MG63 (cell line): Measurements from ENCODE around the gene CHAC1. TPM values are rescaled to one million over a fixed set of nuclear protein-coding genes. Genes with fewer than 3 reads are reported as not detected.

ENCODE experiments used
- DNase-seq: peaks from one replicate; pipeline ENCODE4 v3.0.0-alpha.2; 2020
- H3K27me3 ChIP-seq: fragments of 250-450 bp; sonication (Bioruptor Pico); 2 replicates; pipeline ENCODE4 v1.5.1; 2020; ENCODE audit warnings: mild to moderate bottlenecking, moderate library complexity
- H3K36me3 ChIP-seq: fragments of 250-450 bp; sonication (Bioruptor Pico); 2 replicates; pipeline ENCODE4 v1.5.1; 2020; ENCODE audit warnings: mild to moderate bottlenecking, moderate library complexity
- H3K4me3 ChIP-seq: fragments of 250-450 bp; sonication (Bioruptor Pico); 2 replicates; pipeline ENCODE4 v1.5.1; 2020; ENCODE audit warnings: mild to moderate bottlenecking, moderate library complexity
- H3K9me3 ChIP-seq: fragments of 250-450 bp; sonication (Bioruptor Pico); 2 replicates; pipeline ENCODE4 v1.5.1; 2020; ENCODE audit warnings: mild to moderate bottlenecking, moderate library complexity
- total RNA-seq: library from RNA; depleted of rRNA; stranded (reverse); fragments of >200 nt; shearing (Covaris generic); gene quantifications from 2 replicates; pipeline ENCODE4 v1.2.3, GENCODE V29; 2014; ENCODE audit warnings: low replicate concordance; rRNA removed

CHAC1 gene
- 8.8 and 18.5 TPM in 2 replicates for total RNA-seq

GRCh38 chr15:40952901-40953712, at the start of gene CHAC1:
TSS of gene CHAC1 (plus strand) at chr15:40953471. CDS start at chr15:40953584, 113 bp downstream.
- Histone ChIP-seq H3K36me3 (peaks cover 17% of the 10 kb centered on the region), H3K4me3 (peak within 1 kb of the TSS; percentile 68), H3K27me3 (no peaks in the 10 kb centered on the region), H3K9me3 (no peaks in the 10 kb centered on the region)
- DNase-seq: peak; percentile 96

GRCh38 chr15:40904552-40905201, 48.6 kb upstream of the CHAC1 start:
- no peaks in the 10 kb centered on the region for H3K27me3 ChIP-seq
- peaks cover 25% of the 10 kb centered on the region for H3K36me3 ChIP-seq
- DNase-seq: no peak
- H3K4me3 ChIP-seq: no peak overlapping the region
- no peaks in the 10 kb centered on the region for H3K9me3 ChIP-seq

GRCh38 chr15:40906091-40906990, 46.9 kb upstream of the CHAC1 start:
- H3K36me3 ChIP-seq: peaks cover 13% of the 10 kb centered on the region
- no peaks in the 10 kb centered on the region for H3K27me3 ChIP-seq
- H3K9me3 ChIP-seq: no peaks in the 10 kb centered on the region
- DNase-seq: peak; percentile 92
- peak overlapping the region; percentile 30 for H3K4me3 ChIP-seq

- DNase-seq: peak; percentile 74
- H3K4me3 ChIP-seq: peak overlapping the region; percentile 30
- peaks cover 13% of the 10 kb centered on the region for H3K36me3 ChIP-seq
- H3K9me3 ChIP-seq: no peaks in the 10 kb centered on the region
- H3K27me3 ChIP-seq: no peaks in the 10 kb centered on the region
Measured at GRCh38 chr15:40906991-40907802, 46.1 kb upstream of the CHAC1 start.

GRCh38 chr15:40908095-40908494, 45.2 kb upstream of the CHAC1 start:
- H3K36me3 ChIP-seq: peaks cover 9% of the 10 kb centered on the region
- no peaks in the 10 kb centered on the region for H3K27me3 ChIP-seq
- H3K4me3 ChIP-seq: no peak overlapping the region
- no peaks in the 10 kb centered on the region for H3K9me3 ChIP-seq
- DNase-seq: no peak

- no peaks in the 10 kb centered on the region for H3K9me3 ChIP-seq
- H3K27me3 ChIP-seq: no peaks in the 10 kb centered on the region
- no peak overlapping the region for H3K4me3 ChIP-seq
- peak; percentile 83 for DNase-seq
- H3K36me3 ChIP-seq: no peaks in the 10 kb centered on the region; the same call in 1 of the 2 replicates
Measured at GRCh38 chr15:40909662-40910630, 43.3 kb upstream of the CHAC1 start.

- no peak for DNase-seq
- Histone ChIP-seq H3K4me3 (no peak overlapping the region), H3K9me3 (no peaks in the 10 kb centered on the region), H3K27me3 (no peaks in the 10 kb centered on the region), H3K36me3 (no peaks in the 10 kb centered on the region)
Measured at GRCh38 chr15:40911141-40911540, 42.1 kb upstream of the CHAC1 start.

- Histone ChIP-seq H3K36me3 (no peaks in the 10 kb centered on the region), H3K9me3 (no peaks in the 10 kb centered on the region), H3K27me3 (no peaks in the 10 kb centered on the region), H3K4me3 (no peak overlapping the region)
- no peak for DNase-seq
Measured at GRCh38 chr15:40911693-40912092, 41.6 kb upstream of the CHAC1 start.

GRCh38 chr15:40912478-40912877, 40.8 kb upstream of the CHAC1 start:
- DNase-seq: no peak
- H3K36me3 ChIP-seq: no peaks in the 10 kb centered on the region
- no peaks in the 10 kb centered on the region for H3K9me3 ChIP-seq
- H3K4me3 ChIP-seq: no peak overlapping the region
- no peaks in the 10 kb centered on the region for H3K27me3 ChIP-seq

GRCh38 chr15:40914013-40914412, 39.3 kb upstream of the CHAC1 start:
- Histone ChIP-seq H3K4me3 (no peak overlapping the region), H3K9me3 (no peaks in the 10 kb centered on the region), H3K36me3 (no peaks in the 10 kb centered on the region), H3K27me3 (no peaks in the 10 kb centered on the region)
- DNase-seq: no peak

- Histone ChIP-seq H3K4me3 (no peak overlapping the region), H3K36me3 (no peaks in the 10 kb centered on the region), H3K9me3 (no peaks in the 10 kb centered on the region), H3K27me3 (no peaks in the 10 kb centered on the region)
- no peak for DNase-seq
Measured at GRCh38 chr15:40914486-40914885, 38.8 kb upstream of the CHAC1 start.

GRCh38 chr15:40915116-40915661, 38.1 kb upstream of the CHAC1 start:
- H3K4me3 ChIP-seq: no peak overlapping the region
- no peak for DNase-seq
- H3K9me3 ChIP-seq: no peaks in the 10 kb centered on the region
- no peaks in the 10 kb centered on the region for H3K36me3 ChIP-seq
- H3K27me3 ChIP-seq: no peaks in the 10 kb centered on the region

- Histone ChIP-seq H3K4me3 (no peak overlapping the region), H3K36me3 (no peaks in the 10 kb centered on the region), H3K9me3 (no peaks in the 10 kb centered on the region), H3K27me3 (no peaks in the 10 kb centered on the region)
- DNase-seq: no peak
Measured at GRCh38 chr15:40915679-40916078, 37.6 kb upstream of the CHAC1 start.

GRCh38 chr15:40917585-40917984, 35.7 kb upstream of the CHAC1 start:
- Histone ChIP-seq H3K36me3 (no peaks in the 10 kb centered on the region), H3K9me3 (no peaks in the 10 kb centered on the region), H3K4me3 (no peak overlapping the region), H3K27me3 (no peaks in the 10 kb centered on the region)
- DNase-seq: no peak
